Activated B cell treated with CpG ODN at 0.5 μM for 24 hours (primary cell): ENCODE measurements around the gene MTF1. TPM values are rescaled to one million over a fixed set of nuclear protein-coding genes. Genes with fewer than 3 reads are reported as not detected.

Experiments used
- ATAC-seq: fragments of 200-7000 bp; cut with Tn5 transposase; one replicate; pipeline ENCODE4 v1.10.0; 2021; ENCODE audit warnings: low read depth, mild to moderate bottlenecking, moderate library complexity
- CTCF ChIA-PET: fragments of 350-600 bp; sonication (Branson Sonifier 250); formaldehyde crosslinking; loops from one replicate; lab custom pipeline; 2021; ENCODE audit warnings: antibody characterized with exemption; lab: Charles Lee
- POLR2A ChIA-PET: fragments of 350-600 bp; sonication (Branson Sonifier 250); formaldehyde crosslinking; loops from one replicate; lab custom pipeline; 2021; ENCODE audit warnings: antibody characterized with exemption; lab: Charles Lee
- DNase-seq: peaks from one replicate; pipeline ENCODE4 v3.0.0; 2022
- H3K27ac Mint-ChIP-seq: one replicate; pipeline ENCODE4 v1.8.0; 2020; ENCODE audit warnings: mixed read lengths
- H3K27me3 Mint-ChIP-seq: one replicate; pipeline ENCODE4 v1.8.0; 2021; ENCODE audit warnings: mixed read lengths
- H3K36me3 Mint-ChIP-seq: one replicate; pipeline ENCODE4 v1.8.0; 2021; ENCODE audit warnings: low read depth, mixed read lengths
- H3K4me1 Mint-ChIP-seq: one replicate; pipeline ENCODE4 v1.8.0; 2021; ENCODE audit warnings: mixed read lengths
- H3K4me3 Mint-ChIP-seq: one replicate; pipeline ENCODE4 v1.8.0; 2020; ENCODE audit warnings: mild to moderate bottlenecking, mixed read lengths
- H3K9me3 Mint-ChIP-seq: one replicate; pipeline ENCODE4 v1.8.0; 2020; ENCODE audit warnings: mixed read lengths
- CTCF ChIP-seq: fragments of 200-600 bp; IDR thresholded peaks from one replicate; pipeline ENCODE4 v1.8.0; 2022; ENCODE audit warnings: antibody characterized with exemption, mild to moderate bottlenecking
- intact Hi-C: fragments of 100-400 bp; cut with micrococcal nuclease; formaldehyde crosslinking; loops from one replicate; pipeline ENCODE4 v1.15.1; 2024
- total RNA-seq: library from RNA; stranded (reverse); gene quantifications from 2 replicates; pipeline ENCODE4 v1.2.3, GENCODE V29; 2022

MTF1 gene
- total RNA-seq, 1 donor from 2014 or later: 36.2 TPM

GRCh38 chr1:37883671-37884070 is 24.3 kb upstream of the MTF1 start:
- intact Hi-C loops: no loop called here
- POLR2A ChIA-PET: no interaction called here
- CTCF ChIA-PET: no interaction called here
- TF ChIP-seq CTCF: no peak
- ATAC-seq: no peak
- Mint-ChIP-seq H3K4me1 (peaks cover 6% of the 10 kb centered on the region), H3K27ac (peak overlapping the region; percentile 47), H3K27me3 (no peaks in the 10 kb centered on the region), H3K36me3 (peaks cover 80% of the 10 kb centered on the region), H3K4me3 (no peak overlapping the region), H3K9me3 (no peaks in the 10 kb centered on the region)
- no peak for DNase-seq

- Mint-ChIP-seq H3K4me1 (peaks cover 6% of the 10 kb centered on the region), H3K36me3 (peaks cover 78% of the 10 kb centered on the region), H3K9me3 (no peaks in the 10 kb centered on the region), H3K27me3 (no peaks in the 10 kb centered on the region), H3K27ac (no peak overlapping the region), H3K4me3 (no peak overlapping the region)
- ChIA-PET POLR2A (no interaction called here), CTCF (interaction anchor here (1.7 kb wide), 1 partner anchor 56 kb away, joined by 5 read pairs; no protein-coding TSS in a partner anchor)
- DNase-seq (no peak), ATAC-seq (no peak)
- intact Hi-C loops: no loop called here
- no peak for TF ChIP-seq CTCF
These were observed 20.5 kb upstream of the MTF1 start for GRCh38 chr1:37879865-37880264.

GRCh38 chr1:37878071-37878470 is 18.7 kb upstream of the MTF1 start:
- H3K4me3 Mint-ChIP-seq: no peak overlapping the region
- no peaks in the 10 kb centered on the region for H3K4me1 Mint-ChIP-seq
- no peak for TF ChIP-seq CTCF
- ATAC-seq (no peak), DNase-seq (no peak)
- H3K27ac Mint-ChIP-seq: no peak overlapping the region
- ChIA-PET CTCF (no interaction called here), POLR2A (no interaction called here)
- intact Hi-C loops: no loop called here
- H3K9me3 Mint-ChIP-seq: no peaks in the 10 kb centered on the region
- H3K36me3 Mint-ChIP-seq: peaks cover 84% of the 10 kb centered on the region
- no peaks in the 10 kb centered on the region for H3K27me3 Mint-ChIP-seq

GRCh38 chr1:37875833-37876232 is 16.4 kb upstream of the MTF1 start:
- no peak for DNase-seq
- peaks cover 79% of the 10 kb centered on the region for H3K36me3 Mint-ChIP-seq
- no peak overlapping the region for H3K4me3 Mint-ChIP-seq
- TF ChIP-seq CTCF: no peak
- no peak overlapping the region for H3K27ac Mint-ChIP-seq
- H3K4me1 Mint-ChIP-seq: no peaks in the 10 kb centered on the region
- H3K27me3 Mint-ChIP-seq: no peaks in the 10 kb centered on the region
- ATAC-seq: no peak
- POLR2A ChIA-PET: interaction anchor here (0.6 to 0.7 kb wide), 2 partner anchors 11 to 1300 kb away, joined by 3 read pairs; no protein-coding TSS in a partner anchor
- H3K9me3 Mint-ChIP-seq: no peaks in the 10 kb centered on the region
- CTCF ChIA-PET: interaction anchor here (1.0 kb wide), 1 partner anchor 16 kb away, joined by 3 read pairs; the partner anchor contains the start of gene MTF1
- intact Hi-C loops: no loop called here

GRCh38 chr1:37872692-37873091 is 13.3 kb upstream of the MTF1 start:
- Mint-ChIP-seq H3K36me3 (peaks cover 83% of the 10 kb centered on the region), H3K4me3 (no peak overlapping the region), H3K27me3 (no peaks in the 10 kb centered on the region), H3K9me3 (no peaks in the 10 kb centered on the region), H3K27ac (no peak overlapping the region), H3K4me1 (no peaks in the 10 kb centered on the region)
- POLR2A ChIA-PET: no interaction called here
- ATAC-seq (no peak), DNase-seq (no peak)
- TF ChIP-seq CTCF: no peak
- intact Hi-C loops: no loop called here
- CTCF ChIA-PET: no interaction called here
